GM18508 (cell line): ENCODE data around the gene CMTM5.

Source experiments
- ATAC-seq: cut with Tn5 transposase; IDR thresholded peaks from one replicate; pipeline ENCODE4 v1.9.1; 2021; ENCODE audit warnings: moderate number of reproducible peaks; ENCODE audit not compliant: insufficient read depth, unreplicated experiment

The CMTM5 gene

GRCh38 chr14:23376482-23377197, at the start of gene CMTM5:
TSS of gene CMTM5 (plus strand) at chr14:23377046. CDS start at chr14:23377252, 206 bp downstream.
- no peak for ATAC-seq

DNA sequence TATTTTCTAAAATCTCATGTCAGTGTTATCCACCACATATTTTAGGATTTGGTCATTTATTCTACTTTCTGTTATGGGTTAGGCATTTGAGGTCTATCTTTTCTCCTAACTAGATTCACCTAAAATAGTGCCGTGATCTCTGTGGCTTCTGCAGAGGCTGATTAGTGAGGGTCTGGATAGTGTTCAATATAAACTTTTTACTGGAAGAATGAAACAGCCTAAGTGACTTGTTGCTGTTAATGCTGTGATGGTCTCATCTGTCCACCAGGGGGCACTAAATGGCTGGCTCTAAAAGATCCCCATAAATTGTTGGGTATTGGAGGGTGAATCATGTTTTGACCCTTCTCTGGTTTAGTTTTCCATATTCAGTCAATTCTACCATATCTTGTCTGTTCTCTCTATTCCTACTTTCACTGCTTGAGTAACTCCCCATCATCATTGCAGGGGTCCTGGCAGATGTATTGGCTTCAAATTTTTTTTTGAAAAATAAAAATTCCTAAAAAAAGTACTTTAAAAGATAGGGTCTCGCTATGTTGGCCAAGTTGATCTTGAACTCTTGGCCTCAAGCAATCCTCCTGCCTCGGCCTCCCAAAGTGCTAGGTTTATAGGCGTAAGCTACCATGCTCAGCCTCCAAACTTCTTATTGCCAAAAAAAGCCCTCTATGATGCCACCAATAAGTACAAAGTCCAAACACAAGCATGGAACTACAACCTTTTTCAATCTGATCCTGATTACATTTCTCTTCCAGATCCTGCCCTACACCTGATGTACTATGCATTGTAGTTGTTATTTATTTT, 48.7 kb upstream of the CMTM5 start:
- no peak for ATAC-seq

DNA sequence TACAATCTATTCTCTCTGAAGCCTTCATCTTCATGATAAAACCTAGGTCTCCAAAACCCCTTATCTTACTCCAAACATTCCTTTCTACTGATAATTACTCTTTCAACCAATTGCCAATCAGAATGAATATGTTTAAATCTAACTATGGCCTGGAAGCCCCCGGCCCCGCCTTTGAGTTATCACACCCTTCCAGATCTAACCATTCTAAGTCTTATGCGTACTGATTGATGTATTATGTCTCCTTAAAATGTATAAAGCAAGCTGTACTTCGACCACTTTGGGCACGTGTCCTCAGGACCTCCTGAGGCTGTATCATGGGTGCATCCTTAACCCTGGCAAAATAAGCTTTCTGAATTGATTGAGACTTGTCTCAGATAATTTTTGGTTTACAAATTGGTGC, 41.2 kb upstream of the CMTM5 start:
- no peak for ATAC-seq

DNA sequence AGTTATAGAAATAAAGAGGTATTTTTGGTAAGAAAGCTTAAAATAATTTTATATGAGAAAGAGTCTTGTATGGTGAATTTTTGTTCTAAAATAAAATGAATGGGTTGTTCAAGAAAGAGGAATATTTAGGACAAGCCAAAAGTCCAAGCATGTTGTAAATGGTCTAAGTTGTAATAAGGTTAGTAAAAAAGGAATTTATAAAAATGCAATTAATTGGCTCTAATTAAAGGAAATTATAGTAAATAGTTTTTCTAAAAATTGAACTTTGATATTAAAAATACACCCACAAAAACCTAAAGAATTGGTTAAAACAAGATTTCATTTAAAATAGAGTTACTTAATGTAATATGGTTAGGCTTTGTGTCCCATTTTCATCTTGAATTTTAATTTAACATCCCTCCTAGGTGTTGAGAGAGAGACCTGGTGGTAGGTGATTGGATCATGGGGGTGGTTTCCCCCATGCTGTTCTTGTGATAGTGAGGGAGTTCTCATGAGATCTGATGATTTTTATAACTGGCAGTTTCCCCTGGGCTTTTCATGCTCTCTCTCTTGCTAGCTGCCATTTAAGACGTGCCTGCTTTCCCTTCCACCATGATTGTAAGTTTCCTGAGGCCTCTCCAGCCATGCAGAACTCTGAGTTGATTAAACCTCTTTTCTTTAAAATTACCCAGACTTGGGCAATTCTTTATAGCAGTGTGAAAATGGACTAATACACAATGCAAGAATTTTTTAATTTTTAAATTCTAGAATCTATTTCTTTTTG, 37.2 kb upstream of the CMTM5 start:
- no peak for ATAC-seq

- ATAC-seq: no peak
These were observed 32.4 kb upstream of the CMTM5 start for GRCh38 chr14:23344481-23344880.

GRCh38 chr14:23345987-23346692, 30.7 kb upstream of the CMTM5 start:
- ATAC-seq: no peak

GRCh38 chr14:23346693-23347405, 30.0 kb upstream of the CMTM5 start:
- no peak for ATAC-seq

GRCh38 chr14:23347406-23348296, 29.2 kb upstream of the CMTM5 start:
- ATAC-seq: no peak

- no peak for ATAC-seq
These were observed 28.6 kb upstream of the CMTM5 start for GRCh38 chr14:23348297-23348655.

DNA sequence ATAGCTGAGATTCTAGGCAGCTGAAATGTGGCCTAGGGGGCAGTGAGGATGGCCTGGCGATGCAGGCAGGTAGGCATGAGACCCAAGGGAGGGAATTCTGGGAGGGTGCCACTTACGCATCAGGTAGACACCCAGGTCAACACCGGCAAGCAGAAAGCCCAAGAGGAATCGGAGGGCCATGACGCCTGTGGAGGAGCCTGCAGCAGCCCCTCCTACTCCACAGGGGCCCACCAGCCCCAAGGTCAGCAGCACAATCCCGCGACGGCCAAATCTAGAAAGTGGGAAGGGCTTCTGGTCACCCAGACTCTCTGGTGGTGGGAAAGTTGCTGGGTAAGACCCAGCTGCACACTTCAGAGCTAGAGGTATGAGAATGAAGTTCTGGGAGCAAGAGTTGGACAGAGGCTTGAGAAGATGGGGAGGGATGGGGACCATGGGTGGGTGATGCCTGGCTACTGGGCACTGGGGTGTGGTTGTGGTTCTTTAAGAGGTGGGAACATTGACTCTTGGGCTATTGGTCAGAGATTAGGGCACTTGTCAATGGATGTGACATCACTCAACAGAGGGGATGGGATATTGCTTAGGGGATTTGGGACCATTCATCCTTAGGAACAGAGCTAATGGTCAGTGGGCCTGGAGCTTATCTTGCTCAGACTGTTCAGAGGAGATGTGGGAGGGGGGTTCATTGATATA, 27.5 kb upstream of the CMTM5 start:
- ATAC-seq: no peak

DNA sequence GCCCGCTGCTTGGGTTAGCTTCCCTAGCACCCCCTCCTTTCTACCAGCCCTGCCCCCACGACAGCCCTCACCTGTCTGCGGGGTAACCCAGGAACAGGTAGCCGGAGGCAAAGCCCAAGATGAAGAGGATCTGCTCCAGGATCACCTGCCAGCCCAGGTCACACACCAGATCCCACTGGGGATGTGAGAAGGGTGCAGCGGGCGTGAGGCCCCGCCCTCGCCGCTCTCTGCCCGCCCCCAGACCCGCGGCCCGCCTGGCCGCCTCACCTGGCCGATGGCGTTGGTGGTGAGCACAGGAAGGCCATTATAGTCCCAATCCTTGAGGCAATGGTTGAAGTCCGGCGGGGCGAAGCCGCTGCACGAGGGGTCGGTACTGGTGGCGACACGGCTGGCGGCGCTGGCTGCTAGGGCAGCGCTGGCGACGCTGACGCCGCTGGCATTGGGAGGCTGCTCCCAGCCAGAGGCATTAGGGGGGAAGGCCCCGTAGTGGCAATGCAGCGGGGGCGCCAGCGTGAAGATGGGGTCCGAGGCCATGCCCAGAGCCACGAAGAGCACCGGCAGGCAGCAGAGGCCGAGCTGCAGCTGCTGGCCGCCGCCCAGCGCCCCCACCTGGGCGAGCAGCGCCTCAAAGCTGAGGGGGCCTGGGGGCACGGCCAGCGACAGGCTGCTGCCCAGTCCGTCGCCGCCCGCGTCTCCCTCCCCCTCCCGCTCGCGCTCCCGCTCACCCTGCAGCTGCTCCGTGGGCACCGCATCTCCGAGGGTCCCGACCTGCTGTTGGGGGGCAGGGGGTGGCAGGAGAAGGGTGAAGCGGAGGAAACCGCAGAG, 25.0 kb upstream of the CMTM5 start:
- no peak for ATAC-seq

DNA sequence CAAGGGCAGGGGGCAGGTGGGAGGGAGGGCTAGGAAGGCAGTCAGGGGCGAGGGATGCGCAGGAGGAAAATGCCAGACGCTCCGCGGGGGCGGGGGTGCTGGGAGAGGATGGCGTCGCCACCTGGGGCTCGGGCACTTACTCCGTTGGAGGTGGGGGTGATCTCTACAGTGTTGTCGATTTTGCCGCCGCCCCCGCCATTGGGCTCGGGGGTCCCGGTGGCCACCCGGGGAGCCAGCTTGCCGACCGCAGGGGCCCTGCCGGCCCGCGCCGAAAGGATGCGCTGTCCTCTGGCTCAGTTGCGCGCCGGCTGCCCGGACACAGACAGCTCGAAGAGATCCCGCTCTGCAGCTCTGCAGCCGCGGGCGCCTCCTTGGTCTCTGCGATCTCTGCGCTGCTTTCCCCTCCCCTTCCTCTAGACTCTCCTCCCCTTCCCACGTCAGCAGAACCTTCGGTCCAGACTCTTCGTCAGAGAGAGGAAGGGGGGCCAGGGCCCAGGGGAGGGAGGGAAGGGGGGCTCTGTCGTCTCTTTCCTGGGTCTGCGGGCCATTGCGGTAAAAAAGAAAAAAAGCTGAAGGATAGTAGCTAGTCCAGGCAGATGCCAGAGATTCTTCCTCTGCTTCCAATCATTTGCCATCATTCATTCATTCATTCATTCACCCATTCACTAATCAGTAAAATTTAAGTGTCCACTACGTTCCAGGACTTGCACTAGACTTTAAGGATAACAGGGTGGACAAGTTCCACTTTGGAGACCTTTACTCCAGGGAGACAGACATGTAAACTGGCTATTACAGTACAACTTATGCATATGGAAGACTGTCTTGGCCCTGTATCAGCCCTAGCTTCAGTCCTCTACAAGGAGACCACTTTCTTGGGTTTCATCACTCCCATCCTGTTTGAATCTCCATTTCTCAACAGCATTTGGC, 24.1 kb upstream of the CMTM5 start, which contains the start of gene SLC22A17:
Gene SLC22A17 (minus strand): TSS at position 382 of the 927 bp plus-strand sequence.
- no peak for ATAC-seq

DNA sequence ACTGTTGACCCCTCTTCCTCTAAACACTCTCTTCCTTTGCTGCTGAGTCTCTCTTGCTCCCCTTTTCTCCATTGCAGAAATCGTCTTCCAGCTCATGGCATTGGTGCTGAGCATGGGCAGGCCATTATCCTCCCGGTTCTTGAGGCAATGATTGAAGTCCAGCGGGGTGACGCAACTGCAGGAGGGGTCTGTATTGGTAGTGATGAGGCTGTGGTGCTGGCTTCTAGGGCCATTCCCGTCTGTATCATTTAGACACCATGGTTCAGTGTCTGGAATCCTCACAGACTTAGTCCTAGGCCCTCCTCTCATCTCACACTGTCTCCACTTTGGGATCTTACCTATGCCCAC, 23.4 kb upstream of the CMTM5 start:
- ATAC-seq: no peak

GRCh38 chr14:23354990-23355389, 21.9 kb upstream of the CMTM5 start:
- no peak for ATAC-seq

DNA sequence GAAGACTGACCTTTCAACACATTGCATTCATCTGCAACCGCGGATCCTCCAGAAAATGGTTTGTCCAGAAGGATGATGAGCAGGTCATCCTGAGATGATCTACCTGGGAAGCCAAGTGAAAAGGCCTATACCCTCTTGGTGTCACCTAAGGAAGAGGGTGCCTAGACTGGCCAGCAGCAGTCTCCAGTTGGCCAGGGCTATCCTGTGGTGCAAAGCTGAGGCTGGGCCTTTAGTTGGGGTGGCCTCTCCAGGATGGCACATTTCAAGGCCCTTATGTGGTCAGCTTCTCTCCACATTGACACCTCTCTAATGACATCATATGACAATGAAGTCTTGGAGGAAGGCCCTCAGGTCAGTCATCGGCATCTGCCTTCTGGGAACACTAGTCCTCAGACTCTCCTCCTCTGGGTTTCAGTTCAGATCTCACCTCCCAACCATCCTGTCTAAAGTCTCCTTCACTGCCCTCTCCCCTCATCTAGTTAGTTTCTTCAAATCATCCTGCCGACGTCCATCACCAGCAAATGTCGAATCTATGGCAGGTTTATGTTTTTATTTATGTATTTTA, 20.9 kb upstream of the CMTM5 start:
- ATAC-seq: no peak

- ATAC-seq: no peak
These were observed 20.2 kb upstream of the CMTM5 start for GRCh38 chr14:23356662-23357061.
